A549 (cell line): Measurements from ENCODE around the gene PAN3.

Source experiments
- HDAC2 ChIP-seq: fragments of 200-600 bp; sonication (generic); IDR thresholded peaks from 2 replicates; pipeline ENCODE4 v1.6.1; 2016
- POLR2A ChIP-seq: IDR thresholded peaks from 2 replicates; pipeline ENCODE4 v1.6.1; 2012; ENCODE audit warnings: mild to moderate bottlenecking, low read length
- ZSCAN20 ChIP-seq: fragments of 250-450 bp; sonication (Bioruptor Pico); IDR thresholded peaks from 2 replicates; pipeline ENCODE4 v1.8.0; 2022; ENCODE audit warnings: mild to moderate bottlenecking, moderate library complexity
- TF ChIP-seq, protein P1 (sequence below): fragments of >200 bp; sonication (Bioruptor Twin); formaldehyde crosslinking; IDR thresholded peaks from 3 replicates; pipeline ENCODE4 v1.5.1; 2016
- TF ChIP-seq, protein P2 (sequence below): fragments of 200-600 bp; sonication (generic); IDR thresholded peaks from 2 replicates; pipeline ENCODE4 v1.6.1; 2016; ENCODE audit warnings: antibody characterized with exemption, mild to moderate bottlenecking, moderate library complexity

DNA sequence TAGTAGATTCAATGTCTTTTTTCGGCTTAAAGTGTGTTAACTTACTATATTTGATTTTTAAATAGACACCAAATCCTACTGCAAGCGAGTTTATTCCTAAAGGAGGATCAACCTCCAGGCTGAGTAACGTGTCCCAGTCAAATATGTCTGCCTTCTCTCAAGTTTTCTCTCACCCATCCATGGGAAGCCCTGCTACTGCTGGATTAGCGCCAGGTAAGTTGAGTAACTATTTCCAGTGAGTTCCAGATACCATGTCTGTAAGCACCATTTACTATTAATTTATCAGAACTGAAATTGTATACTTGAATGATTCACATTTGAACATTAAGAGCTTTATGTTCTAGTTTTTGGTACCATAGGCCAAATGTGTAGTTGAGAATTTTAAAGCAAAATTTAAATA, 81.8 kb downstream of the PAN3 start:
- TF ChIP-seq POLR2A (no peak), ZSCAN20 (CRISPR knock-in tag) (no peak), HDAC2 (no peak)
- TF ChIP-seq, protein P1, sequence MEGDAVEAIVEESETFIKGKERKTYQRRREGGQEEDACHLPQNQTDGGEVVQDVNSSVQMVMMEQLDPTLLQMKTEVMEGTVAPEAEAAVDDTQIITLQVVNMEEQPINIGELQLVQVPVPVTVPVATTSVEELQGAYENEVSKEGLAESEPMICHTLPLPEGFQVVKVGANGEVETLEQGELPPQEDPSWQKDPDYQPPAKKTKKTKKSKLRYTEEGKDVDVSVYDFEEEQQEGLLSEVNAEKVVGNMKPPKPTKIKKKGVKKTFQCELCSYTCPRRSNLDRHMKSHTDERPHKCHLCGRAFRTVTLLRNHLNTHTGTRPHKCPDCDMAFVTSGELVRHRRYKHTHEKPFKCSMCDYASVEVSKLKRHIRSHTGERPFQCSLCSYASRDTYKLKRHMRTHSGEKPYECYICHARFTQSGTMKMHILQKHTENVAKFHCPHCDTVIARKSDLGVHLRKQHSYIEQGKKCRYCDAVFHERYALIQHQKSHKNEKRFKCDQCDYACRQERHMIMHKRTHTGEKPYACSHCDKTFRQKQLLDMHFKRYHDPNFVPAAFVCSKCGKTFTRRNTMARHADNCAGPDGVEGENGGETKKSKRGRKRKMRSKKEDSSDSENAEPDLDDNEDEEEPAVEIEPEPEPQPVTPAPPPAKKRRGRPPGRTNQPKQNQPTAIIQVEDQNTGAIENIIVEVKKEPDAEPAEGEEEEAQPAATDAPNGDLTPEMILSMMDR: no peak
- TF ChIP-seq, protein P2, sequence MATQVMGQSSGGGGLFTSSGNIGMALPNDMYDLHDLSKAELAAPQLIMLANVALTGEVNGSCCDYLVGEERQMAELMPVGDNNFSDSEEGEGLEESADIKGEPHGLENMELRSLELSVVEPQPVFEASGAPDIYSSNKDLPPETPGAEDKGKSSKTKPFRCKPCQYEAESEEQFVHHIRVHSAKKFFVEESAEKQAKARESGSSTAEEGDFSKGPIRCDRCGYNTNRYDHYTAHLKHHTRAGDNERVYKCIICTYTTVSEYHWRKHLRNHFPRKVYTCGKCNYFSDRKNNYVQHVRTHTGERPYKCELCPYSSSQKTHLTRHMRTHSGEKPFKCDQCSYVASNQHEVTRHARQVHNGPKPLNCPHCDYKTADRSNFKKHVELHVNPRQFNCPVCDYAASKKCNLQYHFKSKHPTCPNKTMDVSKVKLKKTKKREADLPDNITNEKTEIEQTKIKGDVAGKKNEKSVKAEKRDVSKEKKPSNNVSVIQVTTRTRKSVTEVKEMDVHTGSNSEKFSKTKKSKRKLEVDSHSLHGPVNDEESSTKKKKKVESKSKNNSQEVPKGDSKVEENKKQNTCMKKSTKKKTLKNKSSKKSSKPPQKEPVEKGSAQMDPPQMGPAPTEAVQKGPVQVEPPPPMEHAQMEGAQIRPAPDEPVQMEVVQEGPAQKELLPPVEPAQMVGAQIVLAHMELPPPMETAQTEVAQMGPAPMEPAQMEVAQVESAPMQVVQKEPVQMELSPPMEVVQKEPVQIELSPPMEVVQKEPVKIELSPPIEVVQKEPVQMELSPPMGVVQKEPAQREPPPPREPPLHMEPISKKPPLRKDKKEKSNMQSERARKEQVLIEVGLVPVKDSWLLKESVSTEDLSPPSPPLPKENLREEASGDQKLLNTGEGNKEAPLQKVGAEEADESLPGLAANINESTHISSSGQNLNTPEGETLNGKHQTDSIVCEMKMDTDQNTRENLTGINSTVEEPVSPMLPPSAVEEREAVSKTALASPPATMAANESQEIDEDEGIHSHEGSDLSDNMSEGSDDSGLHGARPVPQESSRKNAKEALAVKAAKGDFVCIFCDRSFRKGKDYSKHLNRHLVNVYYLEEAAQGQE: no peak
